Ascending aorta (tissue), 2 donors: ENCODE data around the gene KCNN3. TPM values are rescaled to one million over a fixed set of nuclear protein-coding genes. Genes with fewer than 3 reads are reported as not detected.

Source experiments
- DNase-seq, 2 donors: peaks; one replicate each; pipeline ENCODE4 v3.0.0-alpha.2; 2019; ENCODE audit warnings: low spot score in 2 of 2
- H3K27ac ChIP-seq, 2 donors: fragments of 200-600 bp; sonication (generic); one replicate each; pipeline ENCODE4 v1.5.1; 2016 to 2017; ENCODE audit warnings: mild to moderate bottlenecking in 1 of 2
- H3K27me3 ChIP-seq: fragments of 200-600 bp; sonication (generic); one replicate; pipeline ENCODE4 v1.5.1; 2017
- H3K36me3 ChIP-seq, 2 donors: fragments of 200-600 bp; sonication (generic); one replicate each; pipeline ENCODE4 v1.5.1; 2016
- H3K4me1 ChIP-seq, 2 donors: fragments of 200-600 bp; sonication (generic); one replicate each; pipeline ENCODE4 v1.5.1; 2016 to 2017; ENCODE audit warnings: mild to moderate bottlenecking in 1 of 2
- H3K4me3 ChIP-seq, 2 donors: fragments of 200-600 bp; sonication (generic); one replicate each; pipeline ENCODE4 v1.5.1; 2016 to 2017; ENCODE audit warnings: mild to moderate bottlenecking in 1 of 2
- H3K9me3 ChIP-seq, 2 donors: fragments of 200-600 bp; sonication (generic); one replicate each; pipeline ENCODE4 v1.5.1; 2016
- intact Hi-C: fragments of 100-400 bp; cut with DNase I; formaldehyde crosslinking; loops from one replicate; pipeline ENCODE4 v1.15.1; 2023
- total RNA-seq: library from RNA; depleted of rRNA; stranded (reverse); fragments of >200 nt; gene quantifications from one replicate; pipeline ENCODE4 v1.1.0, GENCODE V29; 2016
- TF ChIP-seq, protein P1 (sequence below), 3 experiments: fragments of 200-600 bp in 2 of 3; fragments of 450-650 bp in 1 of 3; sonication (generic) in 2 of 3; IDR thresholded peaks; one replicate each; pipeline ENCODE4 v1.5.1; 2016 to 2019; ENCODE audit warnings: antibody characterized with exemption in 3 of 3, mild to moderate bottlenecking in 1 of 3, moderate library complexity in 1 of 3

The KCNN3 gene
- total RNA-seq, 1 donor from 2014 or later: 24.6 TPM

DNA sequence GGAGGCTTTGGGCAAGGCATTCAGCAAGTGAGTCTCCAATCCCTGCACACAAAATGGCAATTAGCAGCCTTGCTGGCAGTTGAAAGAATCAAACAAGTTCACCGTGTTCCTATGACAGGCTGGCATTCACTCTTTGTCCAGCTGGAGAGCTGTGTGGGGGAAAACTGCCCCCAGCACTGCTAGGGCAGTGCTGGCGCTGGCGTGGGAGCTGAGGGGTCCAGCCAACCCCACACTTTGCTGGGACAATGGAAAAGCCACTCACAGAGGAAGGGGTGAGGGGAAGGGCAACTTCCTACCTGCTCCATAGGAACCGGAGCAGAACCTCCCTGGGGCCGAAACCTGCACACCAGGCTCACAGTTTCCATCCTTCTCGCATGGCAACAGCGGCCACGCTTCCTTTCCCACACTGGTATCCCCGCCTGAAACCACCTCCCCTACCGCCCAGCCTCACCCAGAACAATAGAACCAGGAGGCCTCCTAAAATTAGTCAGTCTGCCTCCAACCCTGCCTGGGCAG lies 26.7 kb upstream of the KCNN3 start:
- Histone ChIP-seq H3K27ac (no peak overlapping the region), H3K4me3 (no peak overlapping the region), H3K36me3 (no peaks in the 10 kb centered on the region), H3K9me3 (no peaks in the 10 kb centered on the region), H3K4me1 (no peaks in the 10 kb centered on the region), H3K27me3 (no peaks in the 10 kb centered on the region)
- no peak for DNase-seq
- intact Hi-C loops: no loop called here
- TF ChIP-seq, protein P1, sequence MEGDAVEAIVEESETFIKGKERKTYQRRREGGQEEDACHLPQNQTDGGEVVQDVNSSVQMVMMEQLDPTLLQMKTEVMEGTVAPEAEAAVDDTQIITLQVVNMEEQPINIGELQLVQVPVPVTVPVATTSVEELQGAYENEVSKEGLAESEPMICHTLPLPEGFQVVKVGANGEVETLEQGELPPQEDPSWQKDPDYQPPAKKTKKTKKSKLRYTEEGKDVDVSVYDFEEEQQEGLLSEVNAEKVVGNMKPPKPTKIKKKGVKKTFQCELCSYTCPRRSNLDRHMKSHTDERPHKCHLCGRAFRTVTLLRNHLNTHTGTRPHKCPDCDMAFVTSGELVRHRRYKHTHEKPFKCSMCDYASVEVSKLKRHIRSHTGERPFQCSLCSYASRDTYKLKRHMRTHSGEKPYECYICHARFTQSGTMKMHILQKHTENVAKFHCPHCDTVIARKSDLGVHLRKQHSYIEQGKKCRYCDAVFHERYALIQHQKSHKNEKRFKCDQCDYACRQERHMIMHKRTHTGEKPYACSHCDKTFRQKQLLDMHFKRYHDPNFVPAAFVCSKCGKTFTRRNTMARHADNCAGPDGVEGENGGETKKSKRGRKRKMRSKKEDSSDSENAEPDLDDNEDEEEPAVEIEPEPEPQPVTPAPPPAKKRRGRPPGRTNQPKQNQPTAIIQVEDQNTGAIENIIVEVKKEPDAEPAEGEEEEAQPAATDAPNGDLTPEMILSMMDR (IDR thresholded peaks at IDR 0.05): no peak

GRCh38 chr1:154895798-154896197 lies 25.7 kb upstream of the KCNN3 start:
- intact Hi-C loops: no loop called here
- Histone ChIP-seq H3K4me1 (no peaks in the 10 kb centered on the region), H3K27ac (no peak overlapping the region), H3K27me3 (no peaks in the 10 kb centered on the region), H3K9me3 (no peaks in the 10 kb centered on the region), H3K36me3 (no peaks in the 10 kb centered on the region), H3K4me3 (no peak overlapping the region)
- peak in 1 of 2 donors; percentile 34 for DNase-seq
- TF ChIP-seq, protein P1 (IDR thresholded peaks at IDR 0.05): no peak

GRCh38 chr1:154891452-154891851 lies 21.4 kb upstream of the KCNN3 start:
- Histone ChIP-seq H3K27ac (no peak overlapping the region), H3K9me3 (no peaks in the 10 kb centered on the region), H3K4me3 (no peak overlapping the region), H3K4me1 (no peaks in the 10 kb centered on the region), H3K36me3 (no peaks in the 10 kb centered on the region), H3K27me3 (no peaks in the 10 kb centered on the region)
- DNase-seq: no peak
- intact Hi-C loops: no loop called here
- TF ChIP-seq, protein P1 (IDR thresholded peaks at IDR 0.05): no peak

GRCh38 chr1:154888757-154889156 lies 18.7 kb upstream of the KCNN3 start:
- H3K27ac ChIP-seq: no peak overlapping the region
- TF ChIP-seq, protein P1 (IDR thresholded peaks at IDR 0.05): no peak
- no peaks in the 10 kb centered on the region for H3K4me1 ChIP-seq
- DNase-seq: peak in 1 of 2 donors; percentile 27
- H3K27me3 ChIP-seq: no peaks in the 10 kb centered on the region
- intact Hi-C loops: no loop called here
- H3K9me3 ChIP-seq: no peaks in the 10 kb centered on the region
- H3K36me3 ChIP-seq: no peaks in the 10 kb centered on the region
- no peak overlapping the region for H3K4me3 ChIP-seq

DNA sequence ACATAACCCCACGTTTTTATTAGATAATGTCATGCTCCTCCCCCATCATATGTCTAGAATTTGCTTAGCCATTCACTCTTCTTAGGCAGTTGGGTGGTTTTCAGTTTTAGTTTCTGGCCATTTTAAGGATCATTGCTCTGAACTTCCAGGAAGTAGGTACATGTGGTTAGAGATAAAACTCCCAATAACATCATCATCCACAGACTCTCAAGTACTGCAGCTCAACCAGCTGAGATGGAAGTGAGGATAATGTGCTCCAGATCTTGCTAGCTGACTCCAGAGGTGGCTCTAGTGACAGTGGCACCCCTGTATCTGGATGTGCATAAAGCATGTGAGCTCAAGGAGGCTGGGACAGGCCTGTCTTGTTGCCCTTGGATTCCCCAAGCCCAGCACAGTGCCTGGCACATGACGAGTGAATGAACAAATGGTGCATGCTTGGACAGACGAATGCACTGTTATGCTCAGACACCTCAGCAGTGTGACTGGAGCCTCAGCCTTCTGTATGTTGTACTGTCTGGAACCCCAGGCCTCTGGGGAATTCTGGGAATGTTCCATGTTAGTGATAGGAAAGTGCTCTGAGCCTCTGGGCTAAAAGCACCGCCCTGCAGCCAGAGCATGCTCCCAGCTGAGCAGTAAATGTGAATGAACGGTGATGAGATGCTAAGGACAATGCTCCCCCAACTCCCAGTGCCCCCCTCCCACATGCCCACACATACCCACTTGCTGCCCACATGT lies 16.4 kb upstream of the KCNN3 start:
- TF ChIP-seq, protein P1 (IDR thresholded peaks at IDR 0.05): no peak
- Histone ChIP-seq H3K4me1 (no peaks in the 10 kb centered on the region), H3K36me3 (no peaks in the 10 kb centered on the region), H3K9me3 (no peaks in the 10 kb centered on the region), H3K4me3 (no peak overlapping the region), H3K27ac (no peak overlapping the region), H3K27me3 (no peaks in the 10 kb centered on the region)
- intact Hi-C loops: no loop called here
- peak in 1 of 2 donors; percentile 34 for DNase-seq
